OCI-LY3 (cell line): Measurements from ENCODE around the gene EHBP1L1.

Experiments
- EZH2phosphoT487 ChIP-seq: fragments of 200-600 bp; shearing (Covaris generic); IDR thresholded peaks from 2 replicates; pipeline ENCODE4 v1.6.1; 2018; ENCODE audit warnings: antibody characterized with exemption, mixed run types, low read depth
- TF ChIP-seq, protein P1 (sequence below): fragments of 200-600, 300-600 bp; sonication (generic); IDR thresholded peaks from 2 replicates; pipeline ENCODE4 v1.5.1; 2014; ENCODE audit warnings: antibody characterized with exemption, low read length, low read depth

DNA sequence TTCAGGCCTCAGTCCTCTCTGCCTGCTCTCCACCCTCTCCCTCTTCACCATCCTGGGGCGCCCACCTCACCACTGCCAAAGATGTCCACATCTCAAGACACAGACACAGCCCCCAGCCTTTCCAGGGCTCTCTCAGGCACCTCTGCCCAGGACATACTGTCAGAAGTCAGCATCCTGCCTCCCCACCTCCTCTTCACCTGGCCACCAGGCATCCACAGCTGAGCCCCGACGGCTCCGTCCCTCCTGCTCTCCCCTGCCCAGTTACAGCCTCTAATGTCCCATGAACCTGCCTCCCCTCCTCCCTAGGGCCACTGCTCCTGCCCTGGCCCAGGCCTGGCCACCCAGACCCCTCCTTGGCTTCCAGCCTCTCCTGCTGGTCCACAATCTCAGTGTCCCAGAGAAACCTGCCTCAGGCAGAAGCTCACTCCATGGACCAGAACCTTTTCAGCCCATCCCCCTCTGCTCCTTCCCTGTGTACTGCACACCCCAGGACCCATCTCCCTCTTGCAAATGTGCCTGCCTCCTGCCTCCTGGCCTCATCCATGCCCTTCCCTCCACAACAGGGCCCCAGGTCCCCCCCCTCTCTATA, 20.9 kb upstream of the EHBP1L1 start:
- TF ChIP-seq, protein P1, sequence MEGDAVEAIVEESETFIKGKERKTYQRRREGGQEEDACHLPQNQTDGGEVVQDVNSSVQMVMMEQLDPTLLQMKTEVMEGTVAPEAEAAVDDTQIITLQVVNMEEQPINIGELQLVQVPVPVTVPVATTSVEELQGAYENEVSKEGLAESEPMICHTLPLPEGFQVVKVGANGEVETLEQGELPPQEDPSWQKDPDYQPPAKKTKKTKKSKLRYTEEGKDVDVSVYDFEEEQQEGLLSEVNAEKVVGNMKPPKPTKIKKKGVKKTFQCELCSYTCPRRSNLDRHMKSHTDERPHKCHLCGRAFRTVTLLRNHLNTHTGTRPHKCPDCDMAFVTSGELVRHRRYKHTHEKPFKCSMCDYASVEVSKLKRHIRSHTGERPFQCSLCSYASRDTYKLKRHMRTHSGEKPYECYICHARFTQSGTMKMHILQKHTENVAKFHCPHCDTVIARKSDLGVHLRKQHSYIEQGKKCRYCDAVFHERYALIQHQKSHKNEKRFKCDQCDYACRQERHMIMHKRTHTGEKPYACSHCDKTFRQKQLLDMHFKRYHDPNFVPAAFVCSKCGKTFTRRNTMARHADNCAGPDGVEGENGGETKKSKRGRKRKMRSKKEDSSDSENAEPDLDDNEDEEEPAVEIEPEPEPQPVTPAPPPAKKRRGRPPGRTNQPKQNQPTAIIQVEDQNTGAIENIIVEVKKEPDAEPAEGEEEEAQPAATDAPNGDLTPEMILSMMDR: no peak
- TF ChIP-seq EZH2phosphoT487: no peak
